Measurements from ENCODE around the gene OSGEP. TPM values are rescaled to one million over a fixed set of nuclear protein-coding genes. Genes with fewer than 3 reads are reported as not detected.

Gene OSGEP
- 10 to 100 TPM; 31.7 to 58.8 (median 48.1) TPM for total RNA-seq

- Histone ChIP-seq H3K27ac (peak within 1 kb of the TSS; percentile 90 to 95 (median 93)), H3K36me3 (peaks cover 25 to 66% (median 48%) of the 10 kb centered on the region in 4 donors), H3K27me3 (no peaks in the 10 kb centered on the region), H3K4me1 (peaks cover 25 to 54% (median 34%) of the 10 kb centered on the region in 4 donors), H3K4me3 (peak within 1 kb of the TSS; percentile 77 to 92 (median 82)), H3K9me3 (no peaks in the 10 kb centered on the region)
- TF ChIP-seq POLR2A (IDR thresholded peaks at IDR 0.05) (peak in 3 of 4 donors; percentile 58 to 90 (median 80)), POLR2AphosphoS5 (IDR thresholded peaks at IDR 0.05) (peak; percentile 84 to 87), EP300 (IDR thresholded peaks at IDR 0.05) (peak in 1 of 4 donors; percentile 43), CTCF (IDR thresholded peaks at IDR 0.05) (peak in 1 of 6 experiments; percentile 27)
- peak; percentile 93 to 99 for DNase-seq
- peak; percentile 95 to 97 for ATAC-seq (ENCODE audit: low FRiP score in 2 of 2)
- WGBS, 2 donors, result 0% methylated on average over 17 to 55 of the region's 56 CpGs
Measured at GRCh38 chr14:20454516-20455354, at the start of gene OSGEP, which contains the start of gene APEX1. TSS of gene OSGEP (minus strand) at chr14:20454812. CDS start at chr14:20454683, 129 bp downstream. TSS of gene APEX1 (plus strand) at chr14:20455226. CDS start at chr14:20455646, 420 bp downstream.

GRCh38 chr14:20503898-20504297 is 49.3 kb upstream of the OSGEP start:
- no peak for ATAC-seq (ENCODE audit: low FRiP score in 2 of 2)
- TF ChIP-seq POLR2A (IDR thresholded peaks at IDR 0.05) (no peak), EP300 (IDR thresholded peaks at IDR 0.05) (no peak), POLR2AphosphoS5 (IDR thresholded peaks at IDR 0.05) (no peak), CTCF (IDR thresholded peaks at IDR 0.05) (no peak)
- WGBS, 2 donors, result 23 to 39% methylated on average over 6 of the region's 6 CpGs

DNA sequence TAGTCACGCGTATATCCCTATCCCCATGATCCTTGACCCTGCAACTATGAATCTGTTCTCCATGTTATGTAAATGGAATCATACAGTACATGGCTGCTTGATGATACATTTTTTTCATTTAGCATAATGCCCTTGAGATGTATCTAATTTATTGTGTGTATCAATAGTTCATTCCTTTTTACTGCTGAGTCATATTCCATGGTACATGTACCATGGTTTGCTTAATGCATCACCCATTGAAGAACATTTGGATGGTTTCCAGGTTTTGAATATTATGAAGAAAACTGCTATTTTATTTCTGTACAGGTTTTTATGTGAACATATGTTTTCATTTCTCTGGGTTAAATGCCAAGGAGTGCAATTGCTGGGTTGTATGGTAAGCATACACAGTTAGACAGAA is 46.7 kb upstream of the OSGEP start:
- TF ChIP-seq EP300 (IDR thresholded peaks at IDR 0.05), result no peak
- TF ChIP-seq CTCF (IDR thresholded peaks at IDR 0.05), result no peak
- TF ChIP-seq POLR2A (IDR thresholded peaks at IDR 0.05), result no peak
- TF ChIP-seq POLR2AphosphoS5 (IDR thresholded peaks at IDR 0.05), result no peak
- Histone ChIP-seq H3K9me3 (no peaks in the 10 kb centered on the region), H3K36me3 (no peaks in the 10 kb centered on the region), H3K27ac (no peak overlapping the region), H3K4me1 (peaks cover 0 to 5% (median 0%) of the 10 kb centered on the region in 4 donors), H3K27me3 (no peaks in the 10 kb centered on the region), H3K4me3 (no peak overlapping the region)
- WGBS, 2 donors, result 98% methylated on average over 2 of the region's 2 CpGs
- DNase-seq (no peak), ATAC-seq (ENCODE audit: low FRiP score in 2 of 2) (no peak)

More at GRCh38 chr14:20503898-20504297, 49.3 kb upstream of the OSGEP start:
- DNase-seq, result no peak
- H3K4me3 ChIP-seq, result no peak overlapping the region
- H3K36me3 ChIP-seq, result no peaks in the 10 kb centered on the region
- peaks cover 0 to 5% (median 0%) of the 10 kb centered on the region in 4 donors for H3K4me1 ChIP-seq
- no peak overlapping the region for H3K27ac ChIP-seq
- H3K27me3 ChIP-seq, result no peaks in the 10 kb centered on the region
- no peaks in the 10 kb centered on the region for H3K9me3 ChIP-seq

- WGBS, 2 donors, result 94 to 95% methylated on average over 5 of the region's 5 CpGs
- TF ChIP-seq POLR2A (IDR thresholded peaks at IDR 0.05) (no peak), CTCF (IDR thresholded peaks at IDR 0.05) (no peak)
- Histone ChIP-seq H3K27me3 (no peaks in the 10 kb centered on the region), H3K4me1 (peaks cover 0 to 5% (median 0%) of the 10 kb centered on the region in 4 donors), H3K9me3 (no peaks in the 10 kb centered on the region), H3K4me3 (no peak overlapping the region), H3K27ac (no peak overlapping the region), H3K36me3 (no peaks in the 10 kb centered on the region)
- DNase-seq (no peak), ATAC-seq (ENCODE audit: low FRiP score in 2 of 2) (no peak)
Measured at GRCh38 chr14:20499881-20500280, 45.3 kb upstream of the OSGEP start.
